Calu3 (cell line): ENCODE data around the gene SCEL. TPM values are rescaled to one million over a fixed set of nuclear protein-coding genes. Genes with fewer than 3 reads are reported as not detected.

Experiments
- BruUV-seq: library from RNA; stranded (reverse); fragments of 400-500 nt; replicated peaks from 2 replicates; lab custom pipeline; 2021; lab: Mats Ljungman, UMichigan
- CTCF ChIA-PET: fragments of 300-600 bp; sonication (Branson Sonifier 250); formaldehyde crosslinking; loops from one replicate; lab custom pipeline; 2022; ENCODE audit warnings: antibody characterized with exemption; lab: Charles Lee
- DNase-seq: peaks from one replicate; pipeline ENCODE4 v3.0.0; 2022
- H3K27ac Mint-ChIP-seq: one replicate; pipeline ENCODE4 v1.8.0; 2022; ENCODE audit warnings: mixed read lengths; ENCODE audit not compliant: unreplicated experiment
- H3K27me3 Mint-ChIP-seq: one replicate; pipeline ENCODE4 v1.8.0; 2022; ENCODE audit warnings: mixed read lengths; ENCODE audit not compliant: unreplicated experiment
- H3K36me3 Mint-ChIP-seq: one replicate; pipeline ENCODE4 v1.8.0; 2022; ENCODE audit warnings: mild to moderate bottlenecking, moderate library complexity, mixed read lengths; ENCODE audit not compliant: insufficient read depth, unreplicated experiment
- H3K4me1 Mint-ChIP-seq: one replicate; pipeline ENCODE4 v1.8.0; 2022; ENCODE audit warnings: mild to moderate bottlenecking, low read depth, mixed read lengths; ENCODE audit not compliant: unreplicated experiment
- H3K4me3 Mint-ChIP-seq: one replicate; pipeline ENCODE4 v1.8.0; 2022; ENCODE audit warnings: mild to moderate bottlenecking, low read depth, moderate library complexity, mixed read lengths; ENCODE audit not compliant: unreplicated experiment
- H3K9me3 Mint-ChIP-seq: one replicate; pipeline ENCODE4 v1.8.0; 2022; ENCODE audit warnings: low read depth, mixed read lengths; ENCODE audit not compliant: unreplicated experiment
- intact Hi-C: fragments of 100-400 bp; cut with micrococcal nuclease; formaldehyde crosslinking; loops from one replicate; pipeline ENCODE4 v1.10.0; 2022; ENCODE audit not compliant: unreplicated experiment
- total RNA-seq: library from RNA; stranded (reverse); gene quantifications from 2 replicates; pipeline ENCODE4 v1.2.3, GENCODE V29; 2022
- TF ChIP-seq, protein P1 (sequence below): fragments of 200-600 bp; IDR thresholded peaks from one replicate; pipeline ENCODE4 v1.8.0; 2022; ENCODE audit warnings: antibody characterized with exemption; ENCODE audit not compliant: unreplicated experiment

The SCEL gene
- total RNA-seq, 1 experiment from 2014 or later: 5.2 TPM

DNA sequence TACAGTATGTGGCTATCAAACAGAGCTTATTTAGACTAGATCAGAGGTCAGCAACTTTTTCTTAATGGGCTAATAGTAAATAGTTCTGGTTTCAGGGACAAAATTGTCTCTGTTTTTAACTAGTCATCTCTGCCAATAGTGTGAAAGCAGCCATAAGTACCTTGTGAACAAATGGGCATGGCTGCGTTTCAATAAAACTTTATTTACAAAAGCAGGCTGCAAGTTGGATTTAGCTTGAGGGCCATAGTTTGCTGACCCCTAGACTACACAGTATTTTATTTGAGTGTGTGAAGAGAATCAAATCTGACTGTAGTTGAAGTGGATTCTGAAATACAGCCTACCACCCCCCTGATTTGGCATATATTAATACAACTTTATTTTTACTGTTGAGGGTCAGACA is 75.6 kb downstream of the SCEL start:
- Mint-ChIP-seq H3K9me3 (no peaks in the 10 kb centered on the region), H3K27me3 (no peaks in the 10 kb centered on the region), H3K27ac (no peak overlapping the region), H3K4me1 (no peaks in the 10 kb centered on the region), H3K36me3 (no peaks in the 10 kb centered on the region), H3K4me3 (no peak overlapping the region)
- no TSS peak for BruUV-seq
- intact Hi-C loops: no loop called here
- CTCF ChIA-PET: no interaction called here
- DNase-seq: no peak
- TF ChIP-seq, protein P1, sequence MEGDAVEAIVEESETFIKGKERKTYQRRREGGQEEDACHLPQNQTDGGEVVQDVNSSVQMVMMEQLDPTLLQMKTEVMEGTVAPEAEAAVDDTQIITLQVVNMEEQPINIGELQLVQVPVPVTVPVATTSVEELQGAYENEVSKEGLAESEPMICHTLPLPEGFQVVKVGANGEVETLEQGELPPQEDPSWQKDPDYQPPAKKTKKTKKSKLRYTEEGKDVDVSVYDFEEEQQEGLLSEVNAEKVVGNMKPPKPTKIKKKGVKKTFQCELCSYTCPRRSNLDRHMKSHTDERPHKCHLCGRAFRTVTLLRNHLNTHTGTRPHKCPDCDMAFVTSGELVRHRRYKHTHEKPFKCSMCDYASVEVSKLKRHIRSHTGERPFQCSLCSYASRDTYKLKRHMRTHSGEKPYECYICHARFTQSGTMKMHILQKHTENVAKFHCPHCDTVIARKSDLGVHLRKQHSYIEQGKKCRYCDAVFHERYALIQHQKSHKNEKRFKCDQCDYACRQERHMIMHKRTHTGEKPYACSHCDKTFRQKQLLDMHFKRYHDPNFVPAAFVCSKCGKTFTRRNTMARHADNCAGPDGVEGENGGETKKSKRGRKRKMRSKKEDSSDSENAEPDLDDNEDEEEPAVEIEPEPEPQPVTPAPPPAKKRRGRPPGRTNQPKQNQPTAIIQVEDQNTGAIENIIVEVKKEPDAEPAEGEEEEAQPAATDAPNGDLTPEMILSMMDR: no peak

DNA sequence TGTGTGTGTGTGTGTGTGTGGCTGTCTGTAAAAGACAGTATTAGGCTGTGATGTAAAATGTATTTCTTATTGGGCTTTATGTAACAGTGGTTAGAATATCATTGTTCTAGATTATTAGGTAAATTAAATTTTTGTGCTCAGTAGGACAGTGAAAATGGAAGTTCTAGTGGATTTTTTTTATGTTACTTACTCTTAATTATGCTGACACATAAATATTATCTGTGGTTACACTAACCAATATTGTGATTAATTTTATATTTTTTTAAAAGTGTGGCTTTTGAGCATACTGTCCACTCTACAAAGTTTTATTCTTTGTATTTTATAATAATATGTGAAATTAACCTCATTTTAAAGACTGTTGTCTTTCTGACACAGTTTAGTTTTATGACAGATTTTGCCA is 80.5 kb downstream of the SCEL start:
- CTCF ChIA-PET: no interaction called here
- no TSS peak for BruUV-seq
- H3K27ac Mint-ChIP-seq: no peak overlapping the region
- H3K4me3 Mint-ChIP-seq: no peak overlapping the region
- H3K27me3 Mint-ChIP-seq: no peaks in the 10 kb centered on the region
- no peaks in the 10 kb centered on the region for H3K4me1 Mint-ChIP-seq
- intact Hi-C loops: no loop called here
- H3K9me3 Mint-ChIP-seq: no peaks in the 10 kb centered on the region
- no peaks in the 10 kb centered on the region for H3K36me3 Mint-ChIP-seq
- TF ChIP-seq, protein P1: no peak
- no peak for DNase-seq

DNA sequence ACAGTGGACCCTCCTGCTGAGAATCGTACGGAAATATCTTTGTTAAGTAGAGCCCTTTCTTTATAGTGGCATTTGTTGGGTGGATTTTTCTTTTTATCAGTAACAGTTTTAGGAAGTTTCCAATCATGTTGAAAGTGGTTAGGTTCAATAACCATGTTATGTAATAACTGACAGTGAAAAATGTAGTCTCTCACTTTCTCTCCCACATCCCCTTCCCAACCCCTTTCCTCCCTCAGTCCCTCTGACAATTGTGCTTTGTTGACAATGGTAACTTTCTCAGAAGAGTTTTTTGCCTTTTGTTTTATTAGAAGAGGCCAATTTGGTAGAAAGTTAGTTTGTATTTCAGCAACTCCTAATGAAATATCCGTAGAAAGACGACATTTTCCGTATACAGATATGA is 84.1 kb downstream of the SCEL start:
- DNase-seq: no peak
- Mint-ChIP-seq H3K4me3 (no peak overlapping the region), H3K9me3 (no peaks in the 10 kb centered on the region), H3K36me3 (no peaks in the 10 kb centered on the region), H3K27ac (no peak overlapping the region), H3K27me3 (no peaks in the 10 kb centered on the region), H3K4me1 (no peaks in the 10 kb centered on the region)
- CTCF ChIA-PET: no interaction called here
- intact Hi-C loops: no loop called here
- TF ChIP-seq, protein P1: no peak
- BruUV-seq: no TSS peak

DNA sequence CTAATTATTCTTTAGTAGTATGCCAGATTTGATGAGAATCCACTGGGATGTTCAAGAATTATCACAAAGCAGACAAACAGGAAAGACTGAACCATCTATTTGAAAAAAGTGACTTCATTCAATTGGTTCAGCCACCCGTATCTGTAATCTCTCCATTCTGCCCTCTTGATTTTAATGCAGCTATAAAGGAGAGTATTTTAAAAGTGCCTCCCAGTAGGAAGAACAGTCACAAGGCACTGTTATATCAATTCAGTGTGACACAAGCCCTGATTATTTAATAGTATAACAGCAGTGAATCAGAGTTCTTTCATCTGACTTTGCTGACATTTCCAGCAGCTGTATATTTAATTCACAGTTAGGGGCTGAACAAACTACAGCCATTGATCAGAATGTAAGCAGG is 84.6 kb downstream of the SCEL start:
- intact Hi-C loops: no loop called here
- Mint-ChIP-seq H3K27ac (no peak overlapping the region), H3K36me3 (no peaks in the 10 kb centered on the region), H3K9me3 (no peaks in the 10 kb centered on the region), H3K4me1 (no peaks in the 10 kb centered on the region), H3K27me3 (no peaks in the 10 kb centered on the region), H3K4me3 (no peak overlapping the region)
- TF ChIP-seq, protein P1: no peak
- CTCF ChIA-PET: no interaction called here
- no peak for DNase-seq
- BruUV-seq: no TSS peak
